Measurements from ENCODE around the gene GABRR2.
"Not testable (repeated sequence)": the region's sequence is repeated elsewhere in the genome, so short reads cannot be mapped to it uniquely, and the experiment has no call there.

GABRR2 gene

GRCh38 chr6:89233605-89234004 is 81.5 kb downstream of the GABRR2 start:
- peak; percentile 63 for DNase-seq
- in situ Hi-C loops (cut with MboI; ENCODE audit: low pct_unique_long_range_greater_than_20kb, low sequenced_read_pairs) = not testable (repeated sequence)

GRCh38 chr6:89222712-89223039 is 92.4 kb downstream of the GABRR2 start:
- no peak for DNase-seq
- in situ Hi-C loops (cut with MboI; ENCODE audit: low pct_unique_long_range_greater_than_20kb, low sequenced_read_pairs) = no loop called here

- no peak for DNase-seq
- in situ Hi-C loops (cut with MboI; ENCODE audit: low pct_unique_long_range_greater_than_20kb, low sequenced_read_pairs) = no loop called here
Measured at GRCh38 chr6:89221971-89222711, 93.0 kb downstream of the GABRR2 start.

- no peak for DNase-seq
- in situ Hi-C loops (cut with MboI; ENCODE audit: low pct_unique_long_range_greater_than_20kb, low sequenced_read_pairs) = no loop called here
Measured at GRCh38 chr6:89221129-89221528, 94.0 kb downstream of the GABRR2 start.

- DNase-seq = peak; percentile 60
- in situ Hi-C loops (cut with MboI; ENCODE audit: low pct_unique_long_range_greater_than_20kb, low sequenced_read_pairs) = no loop called here
Measured at GRCh38 chr6:89217299-89217910, 97.7 kb downstream of the GABRR2 start, which contains the start of gene GABRR1. Gene GABRR1, minus strand, starts transcription at chr6:89217358. Its CDS starts 36 bp downstream, at chr6:89217322.

- DNase-seq = no peak
- in situ Hi-C loops (cut with MboI; ENCODE audit: low pct_unique_long_range_greater_than_20kb, low sequenced_read_pairs) = no loop called here
Measured at GRCh38 chr6:89216411-89216810, 98.7 kb downstream of the GABRR2 start.

- in situ Hi-C loops (cut with MboI; ENCODE audit: low pct_unique_long_range_greater_than_20kb, low sequenced_read_pairs) = no loop called here
- no peak for DNase-seq
Measured at GRCh38 chr6:89215391-89215790, 99.7 kb downstream of the GABRR2 start.

GRCh38 chr6:89214197-89214596 is 100.9 kb downstream of the GABRR2 start:
- in situ Hi-C loops (cut with MboI; ENCODE audit: low pct_unique_long_range_greater_than_20kb, low sequenced_read_pairs) = no loop called here
- no peak for DNase-seq

- in situ Hi-C loops (cut with MboI; ENCODE audit: low pct_unique_long_range_greater_than_20kb, low sequenced_read_pairs) = no loop called here
- no peak for DNase-seq
Measured at GRCh38 chr6:89212472-89212871, 102.6 kb downstream of the GABRR2 start.

GRCh38 chr6:89209457-89209856 is 105.6 kb downstream of the GABRR2 start:
- in situ Hi-C loops (cut with MboI; ENCODE audit: low pct_unique_long_range_greater_than_20kb, low sequenced_read_pairs) = no loop called here
- no peak for DNase-seq

GRCh38 chr6:89208551-89208950 is 106.5 kb downstream of the GABRR2 start:
- no peak for DNase-seq
- in situ Hi-C loops (cut with MboI; ENCODE audit: low pct_unique_long_range_greater_than_20kb, low sequenced_read_pairs) = no loop called here

Data from KBM-7 (cell line).